HepG2 (cell line): ENCODE results near the gene IFT122. TPM values are rescaled to one million over a fixed set of nuclear protein-coding genes. Genes with fewer than 3 reads are reported as not detected.

Experiments used
- FOXP1 ChIP-seq, 2 experiments: fragments of 450-650 bp in 1 of 2; IDR thresholded peaks; 2 replicates each; pipeline ENCODE4 v1.6.1; 2017 to 2018; ENCODE audit warnings: antibody characterized with exemption in 1 of 2
- GATAD2A ChIP-seq: IDR thresholded peaks from 2 replicates; pipeline ENCODE4 v1.6.1; 2016
- KDM6A ChIP-seq: IDR thresholded peaks from 2 replicates; pipeline ENCODE4 v1.6.1; 2016; ENCODE audit warnings: low read depth
- KLF12 ChIP-seq: sonication (generic); formaldehyde crosslinking; IDR thresholded peaks from 2 replicates; pipeline ENCODE4 v1.4.0; 2020; ENCODE audit warnings: missing genetic modification reagents, borderline replicate concordance
- KLF15 ChIP-seq: sonication (generic); formaldehyde crosslinking; IDR thresholded peaks from 2 replicates; pipeline ENCODE4 v1.8.1; 2023; ENCODE audit warnings: borderline replicate concordance, mild to moderate bottlenecking, inconsistent platforms, missing genetic modification reagents, mixed read lengths
- NR2C2 ChIP-seq: sonication (generic); formaldehyde crosslinking; IDR thresholded peaks from 2 replicates; pipeline ENCODE4 v1.4.0; 2020; ENCODE audit warnings: missing genetic modification reagents, mild to moderate bottlenecking, moderate library complexity, borderline replicate concordance
- PHF21A ChIP-seq: sonication (generic); formaldehyde crosslinking; IDR thresholded peaks from 2 replicates; pipeline ENCODE4 v1.5.0; 2020; ENCODE audit warnings: mild to moderate bottlenecking, missing genetic modification reagents
- RXRB ChIP-seq: IDR thresholded peaks from 2 replicates; pipeline ENCODE4 v1.6.1; 2016; ENCODE audit warnings: borderline replicate concordance, missing genetic modification reagents, missing compliant biosample characterization
- SAP130 ChIP-seq: IDR thresholded peaks from 2 replicates; pipeline ENCODE4 v1.6.1; 2016; ENCODE audit warnings: low read depth
- SOX13 ChIP-seq, 3 experiments: fragments of 450-650 bp in 1 of 3; sonication (generic) in 1 of 3; formaldehyde crosslinking in 1 of 3; IDR thresholded peaks in 2 of 3; conservative IDR thresholded peaks in 1 of 3; 2 replicates each; pipeline versions ENCODE4 v1.5.0 to v1.6.1; 2016 to 2020; ENCODE audit warnings: antibody characterized with exemption in 1 of 3, mild to moderate bottlenecking in 1 of 3, missing compliant biosample characterization in 1 of 3, missing genetic modification reagents in 1 of 3, moderate library complexity in 1 of 3
- STAG1 ChIP-seq: sonication (generic); formaldehyde crosslinking; IDR thresholded peaks from 2 replicates; pipeline ENCODE4 v1.4.0; 2020; ENCODE audit warnings: missing genetic modification reagents
- TSC22D2 ChIP-seq: sonication (generic); formaldehyde crosslinking; IDR thresholded peaks from 2 replicates; pipeline ENCODE4 v1.5.1; 2020; ENCODE audit warnings: missing genetic modification reagents, mild to moderate bottlenecking, borderline replicate concordance
- ZNF234 ChIP-seq: sonication (generic); formaldehyde crosslinking; conservative IDR thresholded peaks from 2 replicates; pipeline ENCODE4 v1.5.1; 2020; ENCODE audit warnings: mild to moderate bottlenecking, missing genetic modification reagents
- ZNF432 ChIP-seq: sonication (generic); formaldehyde crosslinking; IDR thresholded peaks from 2 replicates; pipeline ENCODE4 v1.5.0; 2020; ENCODE audit warnings: missing genetic modification reagents, mild to moderate bottlenecking, borderline replicate concordance
- ZNF572 ChIP-seq: sonication (generic); formaldehyde crosslinking; IDR thresholded peaks from 2 replicates; pipeline ENCODE4 v1.5.1; 2020; ENCODE audit warnings: mild to moderate bottlenecking, missing genetic modification reagents
- ZNF605 ChIP-seq: sonication (generic); formaldehyde crosslinking; IDR thresholded peaks from 2 replicates; pipeline ENCODE4 v1.8.0; 2022; ENCODE audit warnings: mild to moderate bottlenecking, missing genetic modification reagents
- ZNF841 ChIP-seq: sonication (generic); formaldehyde crosslinking; IDR thresholded peaks from 2 replicates; pipeline ENCODE4 v1.8.1; 2023; ENCODE audit warnings: missing genetic modification reagents, borderline replicate concordance
- polyA plus RNA-seq, 8 experiments: library from polyadenylated mRNA; depleted of rRNA in 3 of 8; stranded (reverse) in 7 of 8; unstranded in 1 of 8; fragments of >200 nt; fragmentation: Illumina TruSeq in 4 of 8; extraction: Trizol in 4 of 8; gene quantifications; 2 replicates each; pipeline versions ENCODE4 v1.2.1 to v1.2.3, GENCODE V29; 2011 to 2016; ENCODE audit warnings: low read depth in 4 of 8, missing spikeins in 1 of 8, mixed read lengths in 1 of 8; ENCODE audit not compliant: insufficient read depth in 1 of 8
- total RNA-seq, 5 experiments: library from RNA; depleted of rRNA; stranded (reverse); fragments of >200 nt; fragmentation: Illumina TruSeq; extraction: Trizol; gene quantifications; 2 replicates each; pipeline ENCODE4 v1.2.3, GENCODE V29; 2016; ENCODE audit warnings: low read depth in 1 of 5
- TF ChIP-seq, protein P1 (sequence below): sonication (generic); formaldehyde crosslinking; IDR thresholded peaks from 2 replicates; pipeline ENCODE4 v1.8.0; 2023; ENCODE audit warnings: mild to moderate bottlenecking, missing genetic modification reagents
- TF ChIP-seq, protein P2 (sequence below): sonication (generic); formaldehyde crosslinking; IDR thresholded peaks from 2 replicates; pipeline ENCODE4 v1.4.0; 2020; ENCODE audit warnings: low read depth, missing genetic modification reagents
- TF ChIP-seq, protein P3 (sequence below): sonication (generic); formaldehyde crosslinking; conservative IDR thresholded peaks from 2 replicates; pipeline ENCODE4 v1.8.0; 2022; ENCODE audit warnings: mild to moderate bottlenecking, moderate library complexity, missing genetic modification reagents
- TF ChIP-seq, protein P4 (sequence below): sonication (generic); formaldehyde crosslinking; IDR thresholded peaks from 2 replicates; pipeline ENCODE4 v1.5.0; 2020; ENCODE audit warnings: missing genetic modification reagents

Gene IFT122
- total and polyA plus RNA-seq, 2 of the 13 experiments (the other 11 are each of a cell fraction or from before 2014, with no cell fraction given), result 10.1 to 10.3 TPM

DNA sequence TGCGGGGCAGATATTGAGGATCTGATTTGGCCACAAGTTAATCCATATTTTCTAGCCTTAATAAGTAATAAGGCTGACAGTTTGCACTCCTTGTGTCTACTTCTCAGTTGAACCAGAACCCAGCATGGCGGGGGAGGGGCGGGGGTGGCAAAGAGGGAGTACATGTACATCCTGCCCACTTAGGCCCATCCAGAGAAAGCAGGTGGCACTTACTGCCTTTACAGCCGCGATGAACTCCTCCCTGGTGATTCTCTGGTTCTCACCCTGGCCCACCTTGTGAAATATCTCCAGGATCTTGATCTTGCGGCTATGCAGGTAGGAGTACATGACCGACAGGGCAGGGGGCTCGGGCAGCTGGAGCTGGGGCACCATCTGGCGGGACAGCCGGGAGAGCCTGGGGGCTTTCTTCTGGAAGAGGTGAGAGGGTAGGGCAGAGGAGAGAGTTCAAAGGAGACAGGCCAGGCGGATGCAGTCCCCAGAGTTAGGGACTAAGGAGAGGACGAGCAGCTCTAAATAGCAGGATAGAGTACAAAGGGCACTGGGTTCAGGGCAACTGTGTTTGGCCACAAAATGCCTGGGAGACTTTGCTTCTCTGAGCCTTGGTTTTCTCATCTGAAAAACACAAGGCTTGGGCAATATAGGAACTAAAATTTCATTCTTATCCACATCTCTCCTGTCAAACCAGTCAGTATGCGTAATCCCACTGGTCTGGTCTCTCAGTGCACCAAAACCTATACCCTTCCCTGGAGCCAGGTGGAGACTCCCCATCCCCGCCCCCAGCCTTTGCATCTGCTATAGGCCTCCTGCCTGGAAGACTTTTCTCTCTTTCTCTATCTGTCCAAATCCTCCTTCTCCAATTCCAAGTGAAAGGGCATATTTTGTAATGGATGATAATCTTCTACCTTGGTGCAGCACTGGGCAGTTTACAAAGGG is 21.7 kb upstream of the IFT122 start (continued):
- TF ChIP-seq, protein P1, sequence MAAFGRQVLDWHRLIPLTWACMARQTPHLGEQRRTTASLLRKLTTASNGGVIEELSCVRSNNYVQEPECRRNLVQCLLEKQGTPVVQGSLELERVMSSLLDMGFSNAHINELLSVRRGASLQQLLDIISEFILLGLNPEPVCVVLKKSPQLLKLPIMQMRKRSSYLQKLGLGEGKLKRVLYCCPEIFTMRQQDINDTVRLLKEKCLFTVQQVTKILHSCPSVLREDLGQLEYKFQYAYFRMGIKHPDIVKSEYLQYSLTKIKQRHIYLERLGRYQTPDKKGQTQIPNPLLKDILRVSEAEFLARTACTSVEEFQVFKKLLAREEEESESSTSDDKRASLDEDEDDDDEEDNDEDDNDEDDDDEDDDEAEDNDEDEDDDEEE (CRISPR knock-in tag), result no peak
- TF ChIP-seq ZNF572 (CRISPR knock-in tag) (no peak), KLF15 (CRISPR knock-in tag) (no peak), GATAD2A (CRISPR knock-in tag) (peak; percentile 48), STAG1 (0 out of 2 replicates have a peak, but pooled peaks have one; percentile 8), TSC22D2 (CRISPR knock-in tag) (no peak), ZNF234 (CRISPR knock-in tag) (no peak), FOXP1 (IDR thresholded peaks at IDR 0.05) (no peak), FOXP1 (CRISPR knock-in tag; IDR thresholded peaks at IDR 0.05) (no peak), KDM6A (0 out of 2 replicates have a peak, but pooled peaks have one; percentile 20), SOX13 (IDR thresholded peaks at IDR 0.05) (no peak), SOX13 (CRISPR knock-in tag; conservative IDR thresholded peaks at IDR 0.05 in 1 of 2, IDR thresholded peaks at IDR 0.05 in 1 of 2) (peak in 1 of 2 experiments; percentile 10; a peak in 1 of 4 replicates), RXRB (CRISPR knock-in tag) (peak; percentile 83; the same call in 1 of the 2 replicates), NR2C2 (CRISPR knock-in tag) (0 out of 2 replicates have a peak, but pooled peaks have one; percentile 48), KLF12 (no peak), ZNF605 (peak; percentile 56; the same call in 1 of the 2 replicates), SAP130 (CRISPR knock-in tag) (peak; percentile 60; the same call in 1 of the 2 replicates), ZNF841 (no peak), ZNF432 (CRISPR knock-in tag) (no peak), PHF21A (CRISPR knock-in tag) (peak; percentile 68)
- TF ChIP-seq, protein P2, sequence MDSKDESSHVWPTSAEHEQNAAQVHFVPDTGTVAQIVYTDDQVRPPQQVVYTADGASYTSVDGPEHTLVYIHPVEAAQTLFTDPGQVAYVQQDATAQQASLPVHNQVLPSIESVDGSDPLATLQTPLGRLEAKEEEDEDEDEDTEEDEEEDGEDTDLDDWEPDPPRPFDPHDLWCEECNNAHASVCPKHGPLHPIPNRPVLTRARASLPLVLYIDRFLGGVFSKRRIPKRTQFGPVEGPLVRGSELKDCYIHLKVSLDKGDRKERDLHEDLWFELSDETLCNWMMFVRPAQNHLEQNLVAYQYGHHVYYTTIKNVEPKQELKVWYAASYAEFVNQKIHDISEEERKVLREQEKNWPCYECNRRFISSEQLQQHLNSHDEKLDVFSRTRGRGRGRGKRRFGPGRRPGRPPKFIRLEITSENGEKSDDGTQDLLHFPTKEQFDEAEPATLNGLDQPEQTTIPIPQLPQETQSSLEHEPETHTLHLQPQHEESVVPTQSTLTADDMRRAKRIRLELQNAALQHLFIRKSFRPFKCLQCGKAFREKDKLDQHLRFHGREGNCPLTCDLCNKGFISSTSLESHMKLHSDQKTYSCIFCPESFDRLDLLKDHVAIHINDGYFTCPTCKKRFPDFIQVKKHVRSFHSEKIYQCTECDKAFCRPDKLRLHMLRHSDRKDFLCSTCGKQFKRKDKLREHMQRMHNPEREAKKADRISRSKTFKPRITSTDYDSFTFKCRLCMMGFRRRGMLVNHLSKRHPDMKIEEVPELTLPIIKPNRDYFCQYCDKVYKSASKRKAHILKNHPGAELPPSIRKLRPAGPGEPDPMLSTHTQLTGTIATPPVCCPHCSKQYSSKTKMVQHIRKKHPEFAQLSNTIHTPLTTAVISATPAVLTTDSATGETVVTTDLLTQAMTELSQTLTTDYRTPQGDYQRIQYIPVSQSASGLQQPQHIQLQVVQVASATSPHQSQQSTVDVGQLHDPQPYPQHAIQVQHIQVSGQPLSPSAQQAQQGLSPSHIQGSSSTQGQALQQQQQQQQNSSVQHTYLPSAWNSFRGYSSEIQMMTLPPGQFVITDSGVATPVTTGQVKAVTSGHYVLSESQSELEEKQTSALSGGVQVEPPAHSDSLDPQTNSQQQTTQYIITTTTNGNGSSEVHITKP (CRISPR knock-in tag), result peak; percentile 10; the same call in 1 of the 2 replicates
- TF ChIP-seq, protein P3, sequence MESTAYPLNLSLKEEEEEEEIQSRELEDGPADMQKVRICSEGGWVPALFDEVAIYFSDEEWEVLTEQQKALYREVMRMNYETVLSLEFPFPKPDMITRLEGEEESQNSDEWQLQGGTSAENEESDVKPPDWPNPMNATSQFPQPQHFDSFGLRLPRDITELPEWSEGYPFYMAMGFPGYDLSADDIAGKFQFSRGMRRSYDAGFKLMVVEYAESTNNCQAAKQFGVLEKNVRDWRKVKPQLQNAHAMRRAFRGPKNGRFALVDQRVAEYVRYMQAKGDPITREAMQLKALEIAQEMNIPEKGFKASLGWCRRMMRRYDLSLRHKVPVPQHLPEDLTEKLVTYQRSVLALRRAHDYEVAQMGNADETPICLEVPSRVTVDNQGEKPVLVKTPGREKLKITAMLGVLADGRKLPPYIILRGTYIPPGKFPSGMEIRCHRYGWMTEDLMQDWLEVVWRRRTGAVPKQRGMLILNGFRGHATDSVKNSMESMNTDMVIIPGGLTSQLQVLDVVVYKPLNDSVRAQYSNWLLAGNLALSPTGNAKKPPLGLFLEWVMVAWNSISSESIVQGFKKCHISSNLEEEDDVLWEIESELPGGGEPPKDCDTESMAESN (CRISPR knock-in tag), result no peak
- TF ChIP-seq, protein P4, sequence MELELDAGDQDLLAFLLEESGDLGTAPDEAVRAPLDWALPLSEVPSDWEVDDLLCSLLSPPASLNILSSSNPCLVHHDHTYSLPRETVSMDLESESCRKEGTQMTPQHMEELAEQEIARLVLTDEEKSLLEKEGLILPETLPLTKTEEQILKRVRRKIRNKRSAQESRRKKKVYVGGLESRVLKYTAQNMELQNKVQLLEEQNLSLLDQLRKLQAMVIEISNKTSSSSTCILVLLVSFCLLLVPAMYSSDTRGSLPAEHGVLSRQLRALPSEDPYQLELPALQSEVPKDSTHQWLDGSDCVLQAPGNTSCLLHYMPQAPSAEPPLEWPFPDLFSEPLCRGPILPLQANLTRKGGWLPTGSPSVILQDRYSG (CRISPR knock-in tag), result no peak
